DND-41 (cell line): ENCODE data around the gene SLC1A6.

Experiments used
- ATAC-seq: fragments of 200-7000 bp; cut with Tn5 transposase; 3 replicates; pipeline ENCODE4 v1.9.1; 2021; ENCODE audit warnings: low read depth; ENCODE audit not compliant: insufficient read depth
- DNase-seq: peaks from one replicate; pipeline ENCODE4 v3.0.0-alpha.2; 2020
- H2AFZ ChIP-seq: 2 replicates; pipeline ENCODE4 v1.6.0; 2012; ENCODE audit warnings: low read depth, low read length
- H3K27ac ChIP-seq: 2 replicates; pipeline ENCODE4 v1.5.1; 2012; ENCODE audit warnings: low read length, inconsistent platforms
- H3K27me3 ChIP-seq: fragments of 200-600 bp; sonication (generic); 2 replicates; pipeline ENCODE4 v1.6.0; 2012; ENCODE audit warnings: low read length, mild to moderate bottlenecking, inconsistent platforms; ENCODE audit not compliant: insufficient read depth, poor library complexity
- H3K36me3 ChIP-seq: 2 replicates; pipeline ENCODE4 v1.5.1; 2012; ENCODE audit warnings: low read length, inconsistent platforms; ENCODE audit not compliant: insufficient read depth
- H3K4me1 ChIP-seq: 2 replicates; pipeline ENCODE4 v1.5.1; 2012; ENCODE audit warnings: mild to moderate bottlenecking, low read length; ENCODE audit not compliant: insufficient read depth
- H3K4me2 ChIP-seq: 2 replicates; pipeline ENCODE4 v1.6.0; 2012; ENCODE audit warnings: mild to moderate bottlenecking, moderate library complexity, low read length, inconsistent platforms; ENCODE audit not compliant: insufficient read depth
- H3K4me3 ChIP-seq, 2 experiments: fragments of 200-600 bp in 1 of 2; shearing (Covaris generic) in 1 of 2; 2 replicates each; pipeline ENCODE4 v1.5.1; 2012 to 2016; ENCODE audit warnings: inconsistent platforms in 2 of 2, low read length in 2 of 2, mild to moderate bottlenecking in 2 of 2, low read depth in 1 of 2, moderate library complexity in 1 of 2
- H3K79me2 ChIP-seq: 2 replicates; pipeline ENCODE4 v1.6.0; 2012; ENCODE audit warnings: low read length, inconsistent platforms; ENCODE audit not compliant: insufficient read depth
- H3K9ac ChIP-seq: 2 replicates; pipeline ENCODE4 v1.6.0; 2012; ENCODE audit warnings: low read depth, mild to moderate bottlenecking, inconsistent platforms, low read length, moderate library complexity
- H3K9me3 ChIP-seq: 2 replicates; pipeline ENCODE4 v1.5.1; 2012; ENCODE audit warnings: low read length, moderate library complexity, mild to moderate bottlenecking, inconsistent platforms; ENCODE audit not compliant: insufficient read depth, severe bottlenecking
- H4K20me1 ChIP-seq: 2 replicates; pipeline ENCODE4 v1.6.0; 2012; ENCODE audit warnings: low read length; ENCODE audit not compliant: insufficient read depth
- CTCF ChIP-seq: IDR thresholded peaks from 2 replicates; pipeline ENCODE4 v1.5.1; 2012; ENCODE audit warnings: borderline replicate concordance, low read length, moderate library complexity, mild to moderate bottlenecking; ENCODE audit not compliant: poor library complexity, severe bottlenecking; ENCODE audit errors: extremely low read depth
- EZH2 ChIP-seq: IDR thresholded peaks from 3 replicates; pipeline ENCODE4 v1.6.1; 2012; ENCODE audit warnings: borderline replicate concordance, low read depth, mild to moderate bottlenecking, moderate library complexity, low read length, inconsistent platforms; ENCODE audit not compliant: severe bottlenecking

SLC1A6 gene

DNA sequence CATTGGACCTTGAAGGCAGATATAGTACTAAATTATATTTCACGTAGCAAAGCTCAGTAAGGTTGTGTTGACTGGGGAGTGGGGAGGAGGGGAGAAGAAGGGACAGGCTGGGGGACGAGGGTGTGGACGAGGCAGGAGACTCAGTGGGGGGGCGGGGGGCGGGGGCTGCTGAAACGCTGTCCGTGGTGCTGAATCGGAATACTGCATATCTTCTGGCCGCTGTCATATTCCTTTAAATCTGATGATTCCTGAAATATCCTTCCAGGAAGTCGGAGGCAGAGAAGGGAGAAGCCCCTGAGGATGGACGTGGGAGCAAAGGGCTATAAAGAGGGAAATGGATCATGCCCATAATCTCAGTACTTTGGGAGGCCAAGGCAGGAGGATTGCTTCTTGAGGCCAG is 34.9 kb upstream of the SLC1A6 start:
- Histone ChIP-seq H3K9ac (no peak overlapping the region), H3K9me3 (no peaks in the 10 kb centered on the region), H2AFZ (no peak overlapping the region), H3K4me3 (no peak overlapping the region), H4K20me1 (no peaks in the 10 kb centered on the region; the same call in 1 of the 2 replicates), H3K36me3 (no peaks in the 10 kb centered on the region), H3K4me1 (no peaks in the 10 kb centered on the region), H3K27ac (no peak overlapping the region), H3K27me3 (no peaks in the 10 kb centered on the region), H3K4me2 (no peak overlapping the region), H3K79me2 (no peaks in the 10 kb centered on the region)
- ATAC-seq, result no peak
- peak; percentile 21 for DNase-seq
- TF ChIP-seq CTCF (no peak), EZH2 (no peak)

GRCh38 chr19:15010501-15011300 is 31.0 kb upstream of the SLC1A6 start:
- TF ChIP-seq EZH2, result no peak
- no peak for TF ChIP-seq CTCF
- Histone ChIP-seq H3K27me3 (no peaks in the 10 kb centered on the region), H4K20me1 (no peaks in the 10 kb centered on the region), H2AFZ (no peak overlapping the region), H3K36me3 (no peaks in the 10 kb centered on the region), H3K4me1 (no peaks in the 10 kb centered on the region), H3K9me3 (no peaks in the 10 kb centered on the region), H3K4me3 (no peak overlapping the region), H3K27ac (no peak overlapping the region), H3K4me2 (no peak overlapping the region), H3K9ac (no peak overlapping the region), H3K79me2 (no peaks in the 10 kb centered on the region)
- no peak for ATAC-seq
- DNase-seq, result no peak

DNA sequence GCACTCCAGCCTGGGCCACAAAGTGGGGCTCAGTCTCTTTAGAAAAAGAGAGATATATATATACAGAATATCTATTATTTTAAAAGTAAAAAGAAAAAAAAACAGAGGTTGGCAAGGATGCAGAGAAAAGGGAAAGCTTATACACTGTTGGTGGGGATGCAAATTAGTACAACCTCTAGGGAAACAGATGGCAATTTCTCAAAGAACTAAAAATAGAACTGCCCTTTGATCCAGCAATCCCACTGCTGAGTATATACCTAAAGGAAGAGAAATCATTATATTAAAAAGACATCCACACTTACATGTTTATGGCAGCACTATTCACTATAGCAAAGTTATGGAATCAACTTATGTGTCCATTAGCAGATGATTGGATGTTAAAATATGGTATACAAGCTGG is 28.6 kb upstream of the SLC1A6 start:
- Histone ChIP-seq H3K27ac (no peak overlapping the region), H3K36me3 (no peaks in the 10 kb centered on the region), H3K4me1 (no peaks in the 10 kb centered on the region), H2AFZ (no peak overlapping the region), H3K9ac (no peak overlapping the region), H3K4me3 (no peak overlapping the region), H3K4me2 (no peak overlapping the region), H3K79me2 (no peaks in the 10 kb centered on the region), H3K27me3 (no peaks in the 10 kb centered on the region), H4K20me1 (no peaks in the 10 kb centered on the region), H3K9me3 (no peaks in the 10 kb centered on the region)
- no peak for DNase-seq
- no peak for TF ChIP-seq CTCF
- no peak for TF ChIP-seq EZH2
- ATAC-seq, result no peak
